Panc1 (cell line): ENCODE data around the gene NFYC. TPM values are rescaled to one million over a fixed set of nuclear protein-coding genes. Genes with fewer than 3 reads are reported as not detected.

Experiments
- ATAC-seq: fragments of 200-7000 bp; cut with Tn5 transposase; 2 replicates; pipeline ENCODE4 v1.9.1; 2020; ENCODE audit warnings: mild to moderate bottlenecking, moderate library complexity
- BruUV-seq: library from RNA; stranded (reverse); fragments of 400-500 nt; replicated peaks from 2 replicates; lab custom pipeline; 2021; lab: Mats Ljungman, UMichigan
- CTCF ChIA-PET: fragments of 300-600 bp; sonication (Branson Sonifier 250); formaldehyde crosslinking; loops from one replicate; lab custom pipeline; 2022; ENCODE audit warnings: antibody characterized with exemption; lab: Charles Lee
- POLR2A ChIA-PET: fragments of 300-600 bp; sonication (Branson Sonifier 250); formaldehyde crosslinking; loops from one replicate; lab custom pipeline; 2022; ENCODE audit warnings: antibody characterized with exemption; lab: Charles Lee
- DNase-seq: peaks from one replicate; pipeline ENCODE4 v3.0.0-alpha.2; 2010; ENCODE audit warnings: low read depth, low spot score
- H3K27ac ChIP-seq: 2 replicates; pipeline ENCODE4 v1.5.1; 2011; ENCODE audit warnings: mild to moderate bottlenecking, low read length, inconsistent platforms
- H3K27me3 ChIP-seq: fragments of 200-500 bp; sonication (Bioruptor generic); 2 replicates; pipeline ENCODE4 v1.6.0; 2014; ENCODE audit warnings: low read length, inconsistent platforms; ENCODE audit not compliant: control insufficient read depth, insufficient read depth
- H3K36me3 ChIP-seq: fragments of 200-500 bp; sonication (Bioruptor generic); 2 replicates; pipeline ENCODE4 v1.5.1; 2014; ENCODE audit warnings: inconsistent platforms, mild to moderate bottlenecking, low read length, moderate library complexity; ENCODE audit not compliant: control insufficient read depth, insufficient read depth
- H3K4me1 ChIP-seq: 2 replicates; pipeline ENCODE4 v1.5.1; 2011; ENCODE audit warnings: inconsistent platforms, mild to moderate bottlenecking, low read length, moderate library complexity; ENCODE audit not compliant: control insufficient read depth, insufficient read depth
- H3K4me3 ChIP-seq, 2 experiments: 2 replicates each; pipeline ENCODE4 v1.5.1; 2011 to 2012; ENCODE audit warnings: low read depth in 2 of 2, low read length in 2 of 2, mild to moderate bottlenecking in 2 of 2, inconsistent platforms in 1 of 2, moderate library complexity in 1 of 2
- H3K9me3 ChIP-seq: fragments of 200-500 bp; sonication (Bioruptor generic); 2 replicates; pipeline ENCODE4 v1.5.1; 2014; ENCODE audit warnings: low read depth, mild to moderate bottlenecking, inconsistent platforms, low read length, moderate library complexity; ENCODE audit not compliant: control insufficient read depth, insufficient read depth
- CTCF ChIP-seq: fragments of 450-650 bp; IDR thresholded peaks from 2 replicates; pipeline ENCODE4 v1.5.1; 2017; ENCODE audit warnings: mild to moderate bottlenecking
- POLR2AphosphoS5 ChIP-seq: IDR thresholded peaks from 2 replicates; pipeline ENCODE4 v1.6.1; 2012; ENCODE audit warnings: mild to moderate bottlenecking, low read depth, low read length, moderate library complexity
- SIN3A ChIP-seq: IDR thresholded peaks from 2 replicates; pipeline ENCODE4 v1.6.1; 2012; ENCODE audit warnings: low read depth, mild to moderate bottlenecking, low read length, moderate library complexity, borderline replicate concordance; ENCODE audit not compliant: insufficient read depth
- TCF7L2 ChIP-seq: IDR thresholded peaks from 2 replicates; pipeline ENCODE4 v1.6.1; 2011; ENCODE audit warnings: mild to moderate bottlenecking, low read depth, low read length, inconsistent platforms
- in situ Hi-C: cut with HindIII; loops from 2 replicates; pipeline ENCODE4 v1.10.0; 2016; ENCODE audit warnings: low sequenced_read_pairs, low pct_unique_long_range_greater_than_20kb
- intact Hi-C: fragments of 100-400 bp; cut with micrococcal nuclease; formaldehyde crosslinking; loops from one replicate; pipeline ENCODE4 v1.10.0; 2022; ENCODE audit not compliant: unreplicated experiment
- total RNA-seq: library from RNA; stranded (reverse); gene quantifications from one replicate; pipeline ENCODE4 v1.2.1, GENCODE V29; 2021; ENCODE audit not compliant: unreplicated experiment
- TF ChIP-seq, protein P1 (sequence below), 2 experiments: IDR thresholded peaks; 2 replicates each; pipeline ENCODE4 v1.6.1; 2011 to 2012; ENCODE audit warnings: low read depth in 2 of 2, control low read depth in 1 of 2, low read length in 1 of 2, mild to moderate bottlenecking in 1 of 2, moderate library complexity in 1 of 2; ENCODE audit not compliant: insufficient read depth in 1 of 2

The NFYC gene
- total RNA-seq, 1 experiment from 2014 or later, result 81.9 TPM

DNA sequence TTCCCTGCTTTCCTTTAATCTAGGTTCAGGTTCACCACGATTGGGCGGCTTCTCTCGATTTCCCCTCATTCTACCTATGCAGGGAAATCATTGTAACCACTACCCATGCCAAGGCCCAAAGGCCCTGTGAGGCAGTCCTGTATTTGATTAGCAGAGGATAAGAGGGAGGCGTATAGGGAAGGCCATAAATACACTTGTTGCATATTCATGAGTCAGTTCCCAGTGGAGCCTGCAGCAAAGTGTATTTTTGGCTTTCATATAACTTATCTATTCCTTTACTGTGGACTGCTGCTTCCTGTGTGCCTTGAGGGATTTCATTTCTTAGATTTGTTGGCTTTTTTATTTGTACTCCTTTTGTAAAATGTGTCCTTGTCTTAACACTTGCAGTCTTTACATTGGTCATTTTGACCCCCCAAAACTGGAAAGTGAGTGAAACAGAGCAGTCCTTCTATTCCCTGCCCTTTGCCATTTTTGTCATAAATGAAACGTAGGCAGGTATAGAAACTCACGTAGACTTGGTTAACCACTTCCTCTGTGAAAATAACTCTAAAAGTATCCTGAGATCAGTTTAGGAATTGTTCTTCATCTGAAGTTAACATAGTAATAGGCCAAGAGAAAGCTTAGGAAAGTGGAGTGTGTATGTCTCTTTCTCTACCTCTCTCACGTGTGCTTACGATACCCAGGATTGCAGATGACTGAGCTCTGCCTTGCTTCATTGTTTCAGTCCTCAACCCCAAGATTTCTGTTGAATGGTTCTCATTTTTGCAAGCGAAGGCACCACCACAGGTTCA, 72.4 kb downstream of the NFYC start:
- H3K4me1 ChIP-seq, result no peaks in the 10 kb centered on the region
- DNase-seq, result no peak
- TF ChIP-seq TCF7L2 (no peak), SIN3A (no peak), CTCF (no peak), POLR2AphosphoS5 (no peak)
- TF ChIP-seq, protein P1, sequence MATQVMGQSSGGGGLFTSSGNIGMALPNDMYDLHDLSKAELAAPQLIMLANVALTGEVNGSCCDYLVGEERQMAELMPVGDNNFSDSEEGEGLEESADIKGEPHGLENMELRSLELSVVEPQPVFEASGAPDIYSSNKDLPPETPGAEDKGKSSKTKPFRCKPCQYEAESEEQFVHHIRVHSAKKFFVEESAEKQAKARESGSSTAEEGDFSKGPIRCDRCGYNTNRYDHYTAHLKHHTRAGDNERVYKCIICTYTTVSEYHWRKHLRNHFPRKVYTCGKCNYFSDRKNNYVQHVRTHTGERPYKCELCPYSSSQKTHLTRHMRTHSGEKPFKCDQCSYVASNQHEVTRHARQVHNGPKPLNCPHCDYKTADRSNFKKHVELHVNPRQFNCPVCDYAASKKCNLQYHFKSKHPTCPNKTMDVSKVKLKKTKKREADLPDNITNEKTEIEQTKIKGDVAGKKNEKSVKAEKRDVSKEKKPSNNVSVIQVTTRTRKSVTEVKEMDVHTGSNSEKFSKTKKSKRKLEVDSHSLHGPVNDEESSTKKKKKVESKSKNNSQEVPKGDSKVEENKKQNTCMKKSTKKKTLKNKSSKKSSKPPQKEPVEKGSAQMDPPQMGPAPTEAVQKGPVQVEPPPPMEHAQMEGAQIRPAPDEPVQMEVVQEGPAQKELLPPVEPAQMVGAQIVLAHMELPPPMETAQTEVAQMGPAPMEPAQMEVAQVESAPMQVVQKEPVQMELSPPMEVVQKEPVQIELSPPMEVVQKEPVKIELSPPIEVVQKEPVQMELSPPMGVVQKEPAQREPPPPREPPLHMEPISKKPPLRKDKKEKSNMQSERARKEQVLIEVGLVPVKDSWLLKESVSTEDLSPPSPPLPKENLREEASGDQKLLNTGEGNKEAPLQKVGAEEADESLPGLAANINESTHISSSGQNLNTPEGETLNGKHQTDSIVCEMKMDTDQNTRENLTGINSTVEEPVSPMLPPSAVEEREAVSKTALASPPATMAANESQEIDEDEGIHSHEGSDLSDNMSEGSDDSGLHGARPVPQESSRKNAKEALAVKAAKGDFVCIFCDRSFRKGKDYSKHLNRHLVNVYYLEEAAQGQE (IDR thresholded peaks at IDR 0.05; ENCODE audit: insufficient read depth in 1 of 2, low read depth in 2 of 2, low read length in 1 of 2), result no peak
- in situ Hi-C loops (no loop called here), intact Hi-C loops (no loop called here)
- ATAC-seq, result no peak
- ChIA-PET CTCF (interaction anchor here (0.6 to 1.1 kb wide), 2 partner anchors 9 to 10 kb away, joined by 3 to 4 read pairs; no protein-coding TSS in a partner anchor), POLR2A (interaction anchor here (0.6 kb wide), 1 partner anchor 9 kb away, joined by 11 read pairs; no protein-coding TSS in a partner anchor)
- no peaks in the 10 kb centered on the region for H3K27me3 ChIP-seq
- peaks cover 18% of the 10 kb centered on the region for H3K36me3 ChIP-seq
- H3K4me3 ChIP-seq, result no peak overlapping the region
- BruUV-seq, result no TSS peak
- no peaks in the 10 kb centered on the region for H3K9me3 ChIP-seq
- H3K27ac ChIP-seq, result no peak overlapping the region

DNA sequence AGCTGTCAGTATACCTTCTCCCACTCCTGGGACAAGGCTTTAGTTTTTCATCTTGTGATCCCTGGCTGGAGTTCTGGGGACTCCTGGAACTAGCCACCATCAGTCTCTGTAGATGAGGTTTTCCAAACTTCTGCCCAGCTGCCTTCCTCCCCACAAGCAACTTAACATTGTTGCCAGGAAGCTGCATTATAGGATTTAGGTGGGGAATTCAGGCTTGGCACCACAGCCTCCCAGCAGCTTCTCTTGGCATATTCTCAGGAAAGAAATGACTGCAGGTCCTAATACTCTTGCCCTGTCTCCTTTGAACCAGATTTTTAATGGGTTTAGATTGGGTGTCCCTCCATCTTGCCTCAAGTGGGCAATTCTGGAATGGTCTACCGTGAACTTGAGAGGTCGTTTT, 73.5 kb downstream of the NFYC start:
- in situ Hi-C loops (no loop called here), intact Hi-C loops (no loop called here)
- POLR2A ChIA-PET, result no interaction called here

More for the DNA sequence above, 73.5 kb downstream of the NFYC start:
- Histone ChIP-seq H3K36me3 (peaks cover 20% of the 10 kb centered on the region), H3K4me1 (no peaks in the 10 kb centered on the region), H3K27me3 (no peaks in the 10 kb centered on the region), H3K27ac (no peak overlapping the region), H3K4me3 (no peak overlapping the region), H3K9me3 (no peaks in the 10 kb centered on the region)
- DNase-seq (no peak), ATAC-seq (no peak)
- CTCF ChIA-PET, result interaction anchor here (0.6 to 1.1 kb wide), 3 partner anchors 8 to 18 kb away, joined by 3 to 4 read pairs (median 4); no protein-coding TSS in a partner anchor
- TF ChIP-seq SIN3A (no peak), CTCF (no peak), POLR2AphosphoS5 (no peak), TCF7L2 (no peak)
- TF ChIP-seq, protein P1 (IDR thresholded peaks at IDR 0.05; ENCODE audit: insufficient read depth in 1 of 2, low read depth in 2 of 2, low read length in 1 of 2), result no peak
- BruUV-seq, result no TSS peak
